IPS-20b (cell line): ENCODE measurements around the gene SHISA5.
"Not testable (repeated sequence)": the region's sequence is repeated elsewhere in the genome, so short reads cannot be mapped to it uniquely, and the experiment has no call there.

Experiments used
- H3K27ac ChIP-seq: one replicate; pipeline ENCODE4 v1.5.1; 2013; ENCODE audit warnings: low read length
- H3K27me3 ChIP-seq: 2 replicates; pipeline ENCODE4 v1.6.1; 2013; ENCODE audit warnings: mild to moderate bottlenecking, low read length, inconsistent platforms; ENCODE audit not compliant: insufficient read depth
- H3K36me3 ChIP-seq: 2 replicates; pipeline ENCODE4 v1.6.1; 2013; ENCODE audit warnings: low read depth, mild to moderate bottlenecking, inconsistent platforms, low read length, moderate library complexity; ENCODE audit not compliant: insufficient read depth
- H3K4me1 ChIP-seq: 2 replicates; pipeline ENCODE4 v1.6.1; 2013; ENCODE audit warnings: mild to moderate bottlenecking, control low read depth, inconsistent platforms, low read length, moderate library complexity; ENCODE audit not compliant: insufficient read depth
- H3K4me3 ChIP-seq: 2 replicates; pipeline ENCODE4 v1.5.1; 2013; ENCODE audit warnings: mild to moderate bottlenecking, low read length, inconsistent platforms
- H3K9ac ChIP-seq: 2 replicates; pipeline ENCODE4 v1.6.1; 2013; ENCODE audit warnings: low read depth, mild to moderate bottlenecking, inconsistent platforms, low read length, moderate library complexity
- H3K9me3 ChIP-seq: 2 replicates; pipeline ENCODE4 v1.6.1; 2013; ENCODE audit warnings: mild to moderate bottlenecking, low read depth, low read length, inconsistent platforms; ENCODE audit not compliant: insufficient read depth

Gene SHISA5

GRCh38 chr3:48504051-48504946 is at the start of gene SHISA5:
TSS of gene SHISA5 (minus strand) at chr3:48504174. CDS start at chr3:48504094, 80 bp downstream.
- Histone ChIP-seq H3K27ac (no peak within 1 kb of the TSS), H3K4me1 (peaks cover 20% of the 10 kb centered on the region), H3K27me3 (peaks cover 11% of the 10 kb centered on the region; the same call in 1 of the 2 replicates), H3K9ac (peak within 1 kb of the TSS; percentile 74), H3K4me3 (peak within 1 kb of the TSS; percentile 74), H3K9me3 (no peaks in the 10 kb centered on the region), H3K36me3 (peaks cover 4% of the 10 kb centered on the region; the same call in 1 of the 2 replicates)

GRCh38 chr3:48553361-48553760 is 49.4 kb upstream of the SHISA5 start:
- H3K27me3 ChIP-seq = no peaks in the 10 kb centered on the region
- no peak overlapping the region for H3K27ac ChIP-seq
- H3K4me3 ChIP-seq = no peak overlapping the region
- 0 out of 2 replicates have a peak, but pooled peaks cover 4% of the 10 kb centered on the region for H3K36me3 ChIP-seq
- H3K9ac ChIP-seq = no peak overlapping the region
- H3K9me3 ChIP-seq = no peaks in the 10 kb centered on the region
- H3K4me1 ChIP-seq = peaks cover 3% of the 10 kb centered on the region; the same call in 1 of the 2 replicates

- peaks cover 3% of the 10 kb centered on the region; the same call in 1 of the 2 replicates for H3K4me1 ChIP-seq
- peak overlapping the region; percentile 31; the same call in 1 of the 2 replicates for H3K9ac ChIP-seq
- no peaks in the 10 kb centered on the region for H3K27me3 ChIP-seq
- H3K4me3 ChIP-seq = no peak overlapping the region
- peaks cover 11% of the 10 kb centered on the region; the same call in 1 of the 2 replicates for H3K36me3 ChIP-seq
- H3K9me3 ChIP-seq = no peaks in the 10 kb centered on the region
- H3K27ac ChIP-seq = no peak overlapping the region
Observed at GRCh38 chr3:48552111-48552951, 48.4 kb upstream of the SHISA5 start.

- H3K4me3 ChIP-seq, H3K27ac ChIP-seq, H3K27me3 ChIP-seq, H3K9me3 ChIP-seq, H3K4me1 ChIP-seq, H3K9ac ChIP-seq: not testable (repeated sequence)
- peaks cover 18% of the 10 kb centered on the region for H3K36me3 ChIP-seq
Observed at GRCh38 chr3:48551651-48552050, 47.7 kb upstream of the SHISA5 start.

- Histone ChIP-seq H3K27me3 (no peaks in the 10 kb centered on the region), H3K9ac (no peak overlapping the region), H3K9me3 (no peaks in the 10 kb centered on the region), H3K36me3 (peaks cover 22% of the 10 kb centered on the region), H3K27ac (peak overlapping the region; percentile 28), H3K4me3 (no peak overlapping the region), H3K4me1 (no peaks in the 10 kb centered on the region)
Observed at GRCh38 chr3:48548729-48549705, 45.0 kb upstream of the SHISA5 start.

GRCh38 chr3:48548126-48548525 is 44.2 kb upstream of the SHISA5 start:
- Histone ChIP-seq H3K9ac (no peak overlapping the region), H3K36me3 (peaks cover 25% of the 10 kb centered on the region)

GRCh38 chr3:48546203-48546829 is 42.3 kb upstream of the SHISA5 start:
- Histone ChIP-seq H3K9ac (no peak overlapping the region), H3K27me3 (no peaks in the 10 kb centered on the region), H3K36me3 (peaks cover 29% of the 10 kb centered on the region), H3K27ac (no peak overlapping the region), H3K9me3 (no peaks in the 10 kb centered on the region), H3K4me3 (no peak overlapping the region), H3K4me1 (no peaks in the 10 kb centered on the region)

More at GRCh38 chr3:48548126-48548525, 44.2 kb upstream of the SHISA5 start:
- H3K27ac ChIP-seq = no peak overlapping the region
- H3K27me3 ChIP-seq = no peaks in the 10 kb centered on the region
- no peaks in the 10 kb centered on the region for H3K9me3 ChIP-seq
- no peak overlapping the region for H3K4me3 ChIP-seq
- H3K4me1 ChIP-seq = no peaks in the 10 kb centered on the region

- Histone ChIP-seq H3K36me3 (peaks cover 29% of the 10 kb centered on the region), H3K4me1 (no peaks in the 10 kb centered on the region), H3K9ac (no peak overlapping the region), H3K27me3 (no peaks in the 10 kb centered on the region), H3K27ac (no peak overlapping the region), H3K4me3 (no peak overlapping the region), H3K9me3 (no peaks in the 10 kb centered on the region)
Observed at GRCh38 chr3:48544141-48544540, 40.2 kb upstream of the SHISA5 start.

- Histone ChIP-seq H3K4me3 (no peak overlapping the region), H3K27me3 (no peaks in the 10 kb centered on the region), H3K27ac (no peak overlapping the region), H3K9me3 (no peaks in the 10 kb centered on the region), H3K36me3 (peaks cover 29% of the 10 kb centered on the region), H3K4me1 (no peaks in the 10 kb centered on the region), H3K9ac (no peak overlapping the region)
Observed at GRCh38 chr3:48543271-48543866, 39.4 kb upstream of the SHISA5 start.

- no peak overlapping the region for H3K27ac ChIP-seq
- H3K9ac ChIP-seq = no peak overlapping the region
- H3K9me3 ChIP-seq = no peaks in the 10 kb centered on the region
- H3K4me1 ChIP-seq = no peaks in the 10 kb centered on the region
- H3K36me3 ChIP-seq = peaks cover 49% of the 10 kb centered on the region
- no peaks in the 10 kb centered on the region for H3K27me3 ChIP-seq
- no peak overlapping the region for H3K4me3 ChIP-seq
Observed at GRCh38 chr3:48538451-48538850, 34.5 kb upstream of the SHISA5 start.
